ENCODE results near the gene CREB5.
"Not testable (repeated sequence)": the region's sequence is repeated elsewhere in the genome, so short reads cannot be mapped to it uniquely, and the experiment has no call there.

Gene CREB5

DNA sequence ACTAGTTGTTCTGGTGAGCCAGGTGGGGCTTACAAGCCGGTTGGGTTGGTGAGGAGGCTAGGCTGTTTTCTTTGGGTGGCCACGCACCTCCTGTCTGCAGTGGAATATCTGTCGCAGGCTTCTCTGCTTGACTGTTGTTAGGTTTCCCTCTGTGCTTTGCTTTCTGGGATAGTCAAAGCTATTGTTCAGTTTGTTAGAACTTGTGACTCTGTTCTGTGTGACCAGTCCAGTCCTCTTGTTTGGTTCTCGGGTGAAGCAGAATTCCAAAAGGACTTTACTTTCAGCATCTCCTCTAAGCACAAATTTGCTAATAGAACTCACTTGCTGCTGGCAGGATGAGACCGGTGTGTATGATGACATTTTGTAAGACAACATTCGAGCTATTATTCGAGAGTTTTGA is 105.3 kb downstream of the CREB5 start:
- no peak for DNase-seq

DNA sequence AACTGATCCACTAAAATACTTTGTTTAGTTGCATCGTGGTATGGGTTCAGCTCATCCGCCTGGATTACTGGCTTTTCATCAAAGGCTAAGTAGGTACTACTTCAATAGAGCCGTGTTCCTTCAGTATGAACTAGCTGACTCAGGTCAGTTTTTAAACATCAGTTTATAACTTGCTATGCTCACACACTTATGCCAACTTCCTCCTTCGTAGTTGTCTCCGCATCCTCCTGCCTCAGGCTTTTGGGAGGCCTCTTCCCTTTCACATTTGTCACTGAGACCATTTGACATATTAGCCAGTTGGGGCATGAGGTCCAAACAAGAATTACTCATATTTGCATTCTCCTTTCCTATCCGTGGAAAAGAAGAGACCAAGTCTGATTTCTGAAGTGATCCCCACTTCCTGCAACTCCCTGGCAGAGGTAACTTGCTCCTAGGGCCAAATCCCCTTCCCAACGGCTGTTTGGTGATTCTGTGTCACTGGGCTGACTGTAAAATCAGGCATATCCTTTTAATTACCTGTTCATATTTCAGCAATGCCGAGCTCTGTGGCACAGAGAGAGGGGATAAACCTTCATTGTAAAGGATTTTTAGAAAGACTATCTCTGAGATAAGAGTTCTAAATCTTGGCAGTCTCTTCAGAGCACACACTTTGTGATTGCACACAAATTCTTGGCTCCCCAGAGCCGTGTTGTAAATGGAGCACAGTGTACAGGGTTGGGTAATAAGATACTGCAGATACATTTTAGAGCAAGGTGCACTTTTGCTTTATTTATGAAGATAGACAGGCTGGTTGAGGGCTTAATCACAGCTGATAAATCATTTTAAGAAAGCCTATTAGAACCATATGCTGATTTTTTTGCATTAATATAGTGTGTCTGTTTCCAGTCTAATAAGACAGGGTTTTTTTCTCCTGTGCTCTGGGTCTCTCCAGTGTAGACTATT is 108.0 kb downstream of the CREB5 start:
- no peak for DNase-seq

DNA sequence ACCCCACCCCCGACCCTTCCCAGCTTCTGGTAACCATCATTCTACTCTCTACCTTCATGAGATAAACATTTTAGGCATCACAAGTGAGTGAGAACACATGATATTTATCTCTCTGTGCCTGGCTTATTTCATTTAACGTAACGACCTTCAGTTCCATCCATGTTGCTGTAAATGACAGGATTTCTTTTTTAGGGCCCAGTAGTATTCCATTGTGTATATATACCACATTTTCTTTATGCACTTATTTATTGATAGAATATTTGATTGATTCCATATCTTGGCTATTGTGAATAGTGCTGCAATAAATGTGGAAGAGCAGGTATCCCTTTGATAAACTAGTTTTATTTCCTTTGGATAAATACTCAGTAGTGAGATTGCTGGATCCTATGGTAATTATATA is 112.7 kb downstream of the CREB5 start:
- no peak for DNase-seq

DNA sequence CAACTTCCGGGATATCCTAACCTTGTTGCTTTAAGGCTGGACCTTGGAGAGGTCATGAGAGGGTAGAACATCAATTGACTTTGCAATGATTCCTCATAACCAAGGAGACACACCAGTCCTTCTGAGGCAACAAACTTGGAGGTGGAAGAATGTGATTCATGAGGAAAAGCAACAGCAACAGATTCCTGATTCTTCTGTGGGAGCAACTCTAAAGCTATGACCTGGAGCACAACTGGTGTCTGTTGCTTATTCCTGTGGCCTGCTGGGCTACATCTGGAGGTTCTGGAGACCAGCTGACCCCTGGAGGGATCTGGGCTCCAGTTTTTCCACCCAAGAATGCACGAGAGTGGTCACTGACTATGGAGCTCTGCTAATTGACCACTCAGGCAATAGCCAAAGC is 116.6 kb downstream of the CREB5 start:
- DNase-seq: no peak

DNA sequence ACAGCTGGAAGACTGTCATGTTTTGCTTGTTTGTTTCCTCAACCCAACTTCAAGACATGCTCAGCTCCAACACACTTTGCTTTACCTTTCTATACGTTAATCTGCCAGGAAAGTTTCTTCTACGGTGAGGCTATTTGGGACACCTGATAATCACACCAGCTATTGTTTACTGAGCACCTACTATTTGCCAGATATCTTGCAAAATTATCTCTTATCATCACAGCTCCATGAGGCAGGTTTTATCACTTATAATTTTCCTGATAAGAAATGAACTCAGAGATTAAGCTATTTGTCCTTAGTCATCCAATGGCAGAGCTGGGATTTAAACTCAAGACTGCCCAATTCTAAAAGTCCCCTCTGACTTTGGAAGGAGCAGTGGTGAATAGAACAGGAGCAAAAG is 117.4 kb downstream of the CREB5 start:
- no peak for DNase-seq

DNA sequence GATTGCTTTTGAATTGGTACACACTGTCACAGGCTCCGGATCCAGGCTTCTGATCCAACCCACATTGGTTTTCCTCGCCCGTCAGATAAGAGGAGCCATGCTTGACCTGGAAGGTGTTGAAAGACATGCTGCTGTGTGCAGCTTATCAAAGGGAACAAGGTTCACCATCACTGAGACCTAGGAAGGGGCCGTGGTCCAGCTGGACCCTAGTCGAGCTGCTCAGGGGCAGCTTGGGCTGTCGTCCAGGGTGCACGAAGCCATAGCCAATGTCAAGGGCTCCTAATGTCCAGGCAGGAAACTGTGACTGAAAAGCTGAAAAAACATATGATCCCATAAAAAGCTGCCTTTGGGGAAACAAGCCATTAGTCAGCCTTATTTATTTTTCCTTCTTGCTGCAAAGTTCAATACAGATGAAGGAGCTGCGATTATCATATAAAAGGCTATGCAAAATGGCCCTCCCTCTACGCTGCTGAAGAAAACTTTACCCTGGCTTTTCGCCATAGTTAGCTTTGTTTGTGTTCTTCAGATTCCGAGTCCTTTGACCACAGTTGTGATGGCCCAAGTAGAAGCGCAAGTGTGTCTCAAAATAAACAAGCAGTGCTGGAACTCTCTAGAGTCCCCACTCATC is 118.0 kb downstream of the CREB5 start:
- no peak for DNase-seq

DNA sequence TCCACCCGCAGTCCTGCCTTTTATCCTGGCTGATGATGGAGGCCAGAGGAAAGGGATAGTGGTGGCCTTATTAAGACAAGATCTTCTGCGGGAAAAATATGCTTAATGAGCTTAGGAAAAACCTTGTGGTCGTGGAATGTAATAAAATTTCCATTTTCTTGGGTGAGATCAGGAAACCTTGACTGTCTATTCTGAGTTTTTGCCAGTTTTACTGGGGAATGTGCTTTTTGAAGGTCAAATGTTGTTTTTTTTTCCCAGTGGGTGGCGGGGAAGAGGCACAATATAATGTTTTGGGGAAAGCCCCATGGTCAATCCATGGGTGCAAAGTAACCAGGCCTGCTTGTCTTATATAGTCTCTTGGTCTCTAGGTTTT is 118.5 kb downstream of the CREB5 start:
- DNase-seq: no peak

DNA sequence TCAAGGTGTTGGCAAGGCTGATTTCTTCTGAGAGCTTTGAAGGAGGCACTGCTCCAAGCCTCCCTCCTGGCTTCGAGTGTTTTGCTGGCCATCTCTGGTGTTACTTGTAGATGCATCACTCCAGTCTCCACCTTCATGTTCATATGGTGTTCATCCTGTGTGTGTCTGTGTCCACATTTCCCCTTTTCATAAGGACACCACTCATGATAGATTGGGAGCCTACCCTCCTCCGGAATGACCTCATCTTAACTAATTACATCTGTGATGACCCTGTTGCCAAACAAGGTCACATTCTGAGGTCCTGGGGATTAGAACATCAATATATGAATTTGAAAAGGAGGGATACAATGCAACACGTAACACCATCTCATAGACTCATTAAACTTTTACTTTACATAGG is 119.0 kb downstream of the CREB5 start:
- DNase-seq: no peak

DNA sequence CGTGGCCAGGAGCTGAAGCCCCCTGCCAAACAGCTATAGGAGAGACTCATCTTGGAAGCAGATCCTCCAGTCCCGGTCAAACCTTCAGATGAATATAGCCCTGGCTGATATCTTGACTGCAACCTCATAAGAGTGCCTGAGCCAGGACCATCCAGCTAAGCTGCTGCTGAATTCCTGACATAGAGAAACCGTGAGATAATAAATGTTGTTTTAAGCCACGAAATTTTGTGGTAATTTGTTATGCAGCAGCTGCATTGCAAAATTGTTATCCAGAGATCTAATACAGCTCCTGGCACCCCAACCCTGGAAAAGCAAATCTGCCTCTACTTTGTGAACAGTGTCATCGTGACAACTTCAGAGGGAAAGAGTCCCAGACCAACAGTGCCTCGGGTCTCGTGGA is 119.9 kb downstream of the CREB5 start:
- no peak for DNase-seq

DNA sequence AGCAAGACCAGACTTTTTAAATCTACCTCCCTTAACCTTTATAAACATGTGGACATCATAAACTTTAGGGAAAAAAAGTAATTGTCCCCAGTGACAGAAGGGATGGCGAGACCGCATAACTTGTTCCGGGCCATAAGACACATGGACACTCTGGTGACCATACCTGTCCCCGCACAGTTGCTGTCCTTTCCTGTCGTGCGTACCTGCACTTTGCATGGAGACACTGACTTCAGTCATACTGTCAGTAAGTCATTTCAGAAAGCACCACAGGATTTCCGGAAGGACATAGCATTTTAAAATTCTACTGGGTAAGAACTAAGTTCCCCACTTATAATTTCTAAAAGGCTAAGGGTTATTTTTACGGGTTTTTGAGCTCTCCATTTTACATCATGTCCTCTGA is 120.9 kb downstream of the CREB5 start:
- no peak for DNase-seq

DNA sequence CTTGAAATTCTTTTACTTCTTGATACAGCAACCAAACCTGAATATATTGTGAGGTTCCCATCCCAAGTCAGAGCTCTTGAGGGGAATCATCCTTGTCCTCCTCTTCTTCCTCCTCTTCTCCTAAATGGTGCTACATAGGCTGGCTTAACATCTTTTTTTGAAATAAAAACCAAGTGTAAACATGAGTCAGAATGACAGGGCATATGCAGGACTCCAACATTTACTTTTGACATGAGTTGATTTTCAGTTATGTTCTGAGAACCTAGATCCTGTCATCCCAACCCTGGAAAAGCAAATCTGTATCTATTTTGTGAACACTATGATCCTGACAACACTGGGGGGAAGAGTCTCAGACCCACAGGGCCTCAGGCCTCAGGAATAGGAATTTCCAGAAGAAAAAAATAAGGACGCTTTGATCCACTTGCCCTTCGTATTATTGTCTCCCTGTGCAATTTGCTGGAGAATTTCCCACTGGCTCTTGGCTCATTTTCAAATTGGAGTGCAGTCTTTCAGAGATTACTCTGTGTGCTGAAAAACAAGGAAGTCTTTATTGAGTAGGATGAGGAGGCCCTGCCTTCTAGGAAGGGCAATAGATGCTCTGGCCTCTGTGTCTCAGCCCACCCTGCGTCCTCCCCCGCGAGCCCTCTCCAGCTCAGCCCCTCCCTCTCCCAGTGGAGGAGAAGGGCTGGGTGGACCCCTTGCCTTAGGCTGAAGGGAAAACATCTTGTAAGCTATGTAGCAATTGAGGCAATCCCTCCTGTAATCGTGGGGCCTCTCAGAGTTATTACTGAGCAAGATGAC is 121.6 kb downstream of the CREB5 start:
- no peak for DNase-seq

DNA sequence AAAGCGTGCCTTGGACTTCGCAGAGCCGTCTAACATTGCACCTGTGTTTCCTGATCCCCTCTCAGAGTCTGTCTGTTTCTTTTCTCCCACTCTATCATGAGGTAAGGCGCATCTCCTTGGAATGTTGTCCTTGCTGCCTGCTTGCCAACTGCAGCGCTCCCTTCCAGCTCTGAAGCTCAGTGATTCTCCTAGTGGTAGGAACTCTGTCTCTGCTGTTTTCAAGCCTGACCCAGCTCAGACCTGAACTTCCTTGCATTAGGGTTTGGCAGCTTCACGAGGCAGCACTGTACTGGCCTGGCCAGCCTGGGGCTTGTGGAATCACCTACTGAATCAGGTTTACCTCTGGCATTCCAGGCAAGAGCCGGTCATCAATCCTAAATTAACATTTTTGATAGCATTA is 123.9 kb downstream of the CREB5 start:
- DNase-seq: no peak

DNA sequence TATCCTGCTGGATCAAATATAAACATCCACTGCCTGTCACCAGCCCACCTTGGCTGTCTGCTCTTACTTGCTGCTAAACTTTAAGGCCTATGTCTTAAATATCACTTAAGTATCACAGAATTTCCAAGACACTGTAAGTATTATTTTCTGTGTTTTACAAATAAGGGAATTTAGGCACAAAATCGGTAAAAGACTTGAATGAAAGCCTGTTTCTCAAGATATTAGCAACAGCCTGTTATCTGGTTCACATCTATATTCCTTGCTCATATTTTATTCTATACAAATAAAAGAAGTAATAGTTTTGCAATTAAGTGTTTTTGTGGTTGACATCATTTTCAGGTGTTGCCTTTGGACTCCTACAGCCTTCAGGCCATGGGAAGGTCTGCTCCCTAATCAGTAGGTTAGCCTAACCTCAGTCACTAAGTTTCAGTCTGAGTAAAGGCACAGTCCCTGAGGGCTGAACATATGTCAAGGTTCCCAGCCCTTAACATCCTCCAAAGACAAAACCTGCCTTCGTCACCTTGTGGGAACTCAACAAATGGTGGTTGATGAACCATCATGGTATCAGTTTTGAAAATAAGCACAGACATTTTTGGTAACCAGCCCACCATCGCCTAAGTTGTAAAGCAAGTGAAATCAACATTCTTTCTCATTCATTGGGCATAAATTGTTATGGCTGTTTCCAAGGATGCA is 127.1 kb downstream of the CREB5 start:
- no peak for DNase-seq

DNA sequence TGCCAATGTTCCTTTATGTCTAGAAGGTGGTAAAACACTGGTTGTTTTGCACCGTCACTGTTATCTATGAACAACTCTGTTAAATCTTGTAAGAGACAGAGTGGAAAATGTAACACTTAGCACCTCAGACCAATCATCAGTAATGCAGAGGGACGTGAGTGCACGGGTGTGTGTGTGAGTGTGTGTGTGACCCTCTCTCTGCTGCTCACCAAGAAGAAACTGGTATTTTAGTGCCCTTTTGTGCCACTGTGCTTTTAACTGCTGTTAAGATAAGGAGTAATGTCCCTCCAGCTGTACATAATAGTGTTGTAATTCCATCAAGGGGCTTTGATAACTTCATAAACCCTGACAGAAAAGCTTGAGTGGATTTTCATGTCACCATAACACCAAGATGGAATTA is 130.1 kb downstream of the CREB5 start:
- DNase-seq: no peak

DNA sequence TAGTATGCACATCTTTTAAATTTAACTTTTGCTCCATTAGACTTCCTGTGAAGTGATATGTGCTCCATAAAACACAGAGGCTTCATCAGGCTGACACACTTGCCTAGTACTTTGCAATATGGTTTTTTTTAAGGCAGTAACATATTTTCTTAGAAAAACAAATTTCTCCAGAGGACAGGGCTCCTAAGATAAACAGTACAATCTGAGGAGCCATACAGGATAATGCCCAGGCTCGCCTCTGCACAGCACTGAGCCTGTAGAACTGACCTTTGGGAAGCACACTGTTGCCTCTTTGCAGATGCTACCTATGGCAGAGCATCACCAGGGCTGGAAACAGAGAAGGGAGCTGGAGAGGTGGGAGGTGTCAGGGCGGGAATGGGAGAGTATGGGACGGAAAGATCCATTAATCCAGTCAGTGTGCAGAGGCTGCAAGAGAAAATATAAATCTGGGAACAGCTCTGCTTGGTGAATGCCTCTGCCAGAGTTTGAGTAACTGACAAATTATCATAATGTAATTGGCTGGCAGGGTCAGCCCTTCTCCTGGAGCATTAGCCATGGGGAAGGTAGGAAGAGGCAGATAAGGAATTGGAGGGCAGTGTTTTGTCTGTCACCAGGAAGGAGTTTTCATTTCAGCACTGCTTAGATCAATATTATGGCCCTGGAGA is 132.3 kb downstream of the CREB5 start:
- DNase-seq: no peak

DNA sequence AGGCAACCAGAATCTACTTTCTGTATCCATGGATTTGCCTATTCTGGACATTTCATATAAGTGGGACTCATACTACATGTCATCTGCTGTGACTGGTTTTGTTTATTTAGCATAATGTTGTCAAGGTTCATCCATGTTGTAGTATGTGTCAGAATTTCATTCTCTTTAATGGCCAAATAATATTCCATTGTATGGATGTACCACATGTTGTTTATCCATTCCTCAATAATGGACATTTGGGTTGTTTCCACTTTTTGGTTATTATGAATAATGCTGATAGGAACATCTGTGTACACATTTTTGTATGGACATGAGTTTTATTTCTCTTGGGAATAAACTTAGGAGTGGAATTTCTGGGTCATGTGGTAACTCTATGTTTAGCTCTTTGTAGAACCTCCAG is 133.7 kb downstream of the CREB5 start:
- no peak for DNase-seq

DNA sequence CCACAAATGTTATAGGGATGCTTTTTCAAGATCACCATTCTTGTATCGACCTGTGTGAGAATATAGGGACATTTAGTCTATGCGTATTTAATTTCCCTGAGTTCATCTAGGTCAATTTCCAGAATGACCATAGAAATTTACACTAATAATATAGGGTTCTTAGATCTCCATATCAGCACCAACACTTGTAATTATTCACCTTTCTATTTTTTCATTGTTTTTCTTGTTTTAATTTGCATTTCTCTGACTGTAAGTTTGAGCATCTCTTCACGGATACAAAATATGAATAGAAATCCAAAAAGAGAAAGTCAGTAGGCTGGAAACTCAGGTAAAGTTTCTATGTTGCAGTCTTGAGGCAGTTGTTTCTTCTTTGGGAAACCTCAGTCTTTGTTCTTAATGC is 134.8 kb downstream of the CREB5 start:
- DNase-seq: no peak

DNA sequence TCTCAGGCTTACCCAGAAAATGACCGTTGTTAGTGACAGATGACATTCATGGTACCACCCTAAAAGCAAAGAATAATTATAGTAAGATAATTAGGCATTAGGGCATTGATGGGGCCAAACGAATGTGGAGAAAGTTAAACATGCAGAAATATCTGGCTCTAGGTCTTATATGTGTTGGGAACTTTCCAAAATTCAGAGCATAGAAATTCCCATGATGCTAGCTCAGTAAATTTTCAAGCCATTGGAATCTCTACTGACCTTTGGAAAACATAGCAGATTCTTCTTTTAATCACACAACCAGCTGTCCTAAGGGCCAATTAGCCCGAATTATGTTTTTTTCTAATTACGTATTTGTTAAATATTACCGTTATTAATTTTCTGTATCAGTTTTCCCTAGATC is 136.1 kb downstream of the CREB5 start:
- no peak for DNase-seq

DNA sequence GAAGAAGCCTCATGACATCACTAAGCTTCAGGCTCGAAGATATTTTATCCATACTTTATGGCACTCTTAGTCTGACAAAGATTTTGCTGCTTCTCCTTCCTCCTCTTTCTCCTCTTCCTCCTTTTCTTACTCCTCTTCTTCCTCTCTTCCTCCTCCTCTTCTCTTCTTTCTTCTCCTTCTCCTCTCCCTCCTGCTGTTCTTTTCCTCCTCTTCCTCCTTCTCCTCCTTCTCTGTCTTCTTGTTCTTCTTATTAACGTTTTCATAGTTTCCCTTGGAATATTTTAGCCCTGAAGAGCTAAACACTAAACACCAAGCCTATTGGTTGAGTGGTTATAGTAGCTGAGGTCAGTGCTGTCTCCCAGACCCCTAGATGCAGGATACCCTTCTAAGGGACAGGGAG is 137.7 kb downstream of the CREB5 start:
- no peak for DNase-seq

DNA sequence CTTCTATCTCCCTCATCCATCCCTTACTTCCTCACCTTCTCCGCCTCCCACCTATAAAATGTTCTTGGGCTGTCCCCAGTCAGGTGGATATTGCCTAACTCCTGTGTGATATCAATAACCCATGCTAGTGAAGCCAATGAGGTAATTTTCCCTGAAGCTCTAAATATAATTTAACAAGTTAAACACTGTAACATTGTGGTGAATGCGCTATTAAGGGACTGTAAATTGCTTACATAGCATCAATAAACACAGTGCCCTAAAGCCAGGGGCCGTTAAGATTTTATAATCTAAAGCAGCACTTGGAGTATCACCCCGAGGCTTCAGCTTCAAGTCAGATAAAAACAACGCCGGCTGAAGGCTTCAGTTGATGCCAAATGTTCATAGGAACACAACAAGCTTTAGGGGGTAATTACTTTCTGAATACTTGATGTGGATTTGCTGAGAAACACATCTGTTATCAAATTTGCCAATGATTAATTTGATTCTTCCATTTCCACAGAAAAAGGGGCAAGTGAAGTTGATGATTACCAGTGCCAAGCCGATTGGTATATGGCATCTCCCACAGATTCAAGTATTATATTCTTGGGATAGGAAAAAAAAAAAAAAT is 138.4 kb downstream of the CREB5 start:
- no peak for DNase-seq

DNA sequence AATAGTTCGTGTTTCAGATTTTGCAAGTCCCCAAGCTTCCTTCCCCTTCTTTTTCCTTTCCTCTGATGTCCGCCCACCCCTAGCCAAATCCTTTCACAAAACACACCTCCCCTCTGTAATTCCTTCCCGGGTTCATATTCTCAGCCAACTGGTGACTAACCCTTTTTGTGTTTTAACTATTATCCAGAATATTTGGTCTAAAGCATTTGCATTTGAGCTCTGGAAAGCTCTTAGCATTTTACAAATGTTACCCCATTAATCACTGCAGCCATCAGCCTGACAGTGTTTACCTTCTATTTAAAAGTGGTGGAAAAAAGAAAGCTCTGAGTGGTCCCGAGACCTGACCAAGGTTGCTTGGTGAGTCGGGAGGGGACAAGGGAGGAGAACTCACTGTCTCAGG is 139.0 kb downstream of the CREB5 start:
- no peak for DNase-seq

DNA sequence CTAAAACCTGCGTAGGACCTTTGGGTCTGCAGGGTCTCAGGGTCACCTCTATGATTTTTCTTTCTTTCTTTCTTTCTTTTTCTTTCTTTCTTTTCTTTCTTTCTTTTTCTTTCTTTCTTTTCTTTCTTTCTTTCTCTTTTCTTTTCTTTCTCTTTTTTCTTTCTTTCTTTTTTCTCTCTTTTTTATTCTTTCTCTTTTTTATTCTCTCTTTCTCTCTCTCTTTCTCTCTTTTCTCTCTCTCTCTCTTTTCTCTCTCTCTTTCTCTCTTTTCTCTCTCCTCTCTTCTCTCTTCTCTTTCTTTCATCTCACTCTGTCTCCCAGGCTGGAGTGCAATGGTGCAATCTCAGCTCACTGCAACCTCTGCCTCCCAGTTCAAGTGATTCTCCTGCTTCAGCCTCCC is 139.4 kb downstream of the CREB5 start:
- not testable (repeated sequence) for DNase-seq
